Activated CD8-positive, alpha-beta T cell treated with anti-CD3 and anti-CD28 coated beads, Interleukin-2, amount 10 ng/mL, durations not matched to agents 7 days and 5 days (primary cell): Measurements from ENCODE around the gene MYBPC1. TPM values are rescaled to one million over a fixed set of nuclear protein-coding genes. Genes with fewer than 3 reads are reported as not detected.
"Not testable (repeated sequence)": the region's sequence is repeated elsewhere in the genome, so short reads cannot be mapped to it uniquely, and the experiment has no call there.

ENCODE experiments used
- ATAC-seq: fragments of 150-1000 bp; cut with Tn5 transposase; one replicate; pipeline ENCODE4 v1.10.0; 2021; ENCODE audit warnings: moderate library complexity
- CTCF ChIA-PET: fragments of 350-600 bp; sonication (Branson Sonifier 250); formaldehyde crosslinking; loops from one replicate; lab custom pipeline; 2021; ENCODE audit warnings: antibody characterized with exemption; lab: Charles Lee
- POLR2A ChIA-PET: fragments of 350-600 bp; sonication (Branson Sonifier 250); formaldehyde crosslinking; loops from one replicate; lab custom pipeline; 2021; ENCODE audit warnings: antibody characterized with exemption; lab: Charles Lee
- DNase-seq: peaks from one replicate; pipeline ENCODE4 v3.0.0-alpha.2; 2020
- H3K27ac Mint-ChIP-seq: one replicate; pipeline ENCODE4 v1.8.0; 2021; ENCODE audit warnings: mild to moderate bottlenecking, mixed read lengths
- H3K27me3 Mint-ChIP-seq: one replicate; pipeline ENCODE4 v1.8.0; 2021; ENCODE audit warnings: low read depth, mixed read lengths
- H3K36me3 Mint-ChIP-seq: one replicate; pipeline ENCODE4 v1.8.0; 2021; ENCODE audit warnings: low read depth, mixed read lengths
- H3K4me1 Mint-ChIP-seq: one replicate; pipeline ENCODE4 v1.8.0; 2021; ENCODE audit warnings: low read depth, mixed read lengths
- H3K4me3 Mint-ChIP-seq: one replicate; pipeline ENCODE4 v1.8.0; 2021; ENCODE audit warnings: mild to moderate bottlenecking, mixed read lengths
- H3K9me3 Mint-ChIP-seq: one replicate; pipeline ENCODE4 v1.8.0; 2022; ENCODE audit warnings: mixed read lengths; ENCODE audit not compliant: insufficient read depth
- total RNA-seq, 2 experiments: library from RNA; stranded (reverse); gene quantifications; one replicate each; pipeline ENCODE4 v1.2.3, GENCODE V29; 2021

MYBPC1 gene
- total RNA-seq, 2 experiments from 2014 or later, result not detected

GRCh38 chr12:101664992-101665391 lies 70.2 kb downstream of the MYBPC1 start:
- Mint-ChIP-seq H3K36me3 (no peaks in the 10 kb centered on the region), H3K27me3 (peaks cover 9% of the 10 kb centered on the region), H3K4me3 (no peak overlapping the region), H3K27ac (no peak overlapping the region), H3K9me3 (no peaks in the 10 kb centered on the region), H3K4me1 (peaks cover 1% of the 10 kb centered on the region)
- CTCF ChIA-PET, result interaction anchor here (1.2 kb wide), 1 partner anchor 107 kb away, joined by 4 read pairs; no protein-coding TSS in a partner anchor
- POLR2A ChIA-PET, result no interaction called here
- DNase-seq (no peak), ATAC-seq (no peak)

GRCh38 chr12:101666052-101666728 lies 71.4 kb downstream of the MYBPC1 start:
- peaks cover 12% of the 10 kb centered on the region for H3K4me1 Mint-ChIP-seq
- H3K27me3 Mint-ChIP-seq, result peaks cover 9% of the 10 kb centered on the region
- H3K36me3 Mint-ChIP-seq, result no peaks in the 10 kb centered on the region
- no peak overlapping the region for H3K4me3 Mint-ChIP-seq
- no peak for ATAC-seq
- no peak overlapping the region for H3K27ac Mint-ChIP-seq
- DNase-seq, result no peak
- CTCF ChIA-PET, result interaction anchor here (1.6 to 1.9 kb wide), 2 partner anchors 93 to 108 kb away, joined by 3 to 5 read pairs; no protein-coding TSS in a partner anchor
- no peaks in the 10 kb centered on the region for H3K9me3 Mint-ChIP-seq
- POLR2A ChIA-PET, result no interaction called here

DNA sequence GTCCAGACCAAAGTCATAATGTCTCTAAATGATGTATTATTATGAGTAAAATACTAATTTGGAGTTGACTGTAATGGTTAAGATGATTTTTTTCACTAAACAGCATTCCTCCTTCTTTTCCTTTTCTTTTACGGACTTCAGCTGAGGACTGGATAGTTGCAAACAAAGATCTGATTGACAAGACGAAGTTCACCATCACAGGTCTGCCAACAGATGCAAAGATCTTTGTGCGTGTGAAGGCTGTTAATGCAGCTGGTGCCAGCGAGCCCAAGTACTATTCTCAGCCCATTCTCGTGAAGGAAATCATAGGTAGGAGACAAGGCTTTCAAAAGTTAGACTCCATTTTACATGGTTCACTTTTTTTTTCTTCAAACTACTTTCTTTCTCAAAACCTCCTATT lies 72.8 kb downstream of the MYBPC1 start:
- no peak for ATAC-seq
- ChIA-PET CTCF (interaction anchor here (1.0 to 1.9 kb wide), 3 partner anchors 91 to 106 kb away, joined by 3 to 5 read pairs (median 3); no protein-coding TSS in a partner anchor), POLR2A (no interaction called here)
- Mint-ChIP-seq H3K36me3 (no peaks in the 10 kb centered on the region), H3K9me3 (no peaks in the 10 kb centered on the region), H3K4me3 (no peak overlapping the region), H3K27ac (no peak overlapping the region), H3K4me1 (peaks cover 25% of the 10 kb centered on the region), H3K27me3 (peaks cover 9% of the 10 kb centered on the region)
- no peak for DNase-seq

DNA sequence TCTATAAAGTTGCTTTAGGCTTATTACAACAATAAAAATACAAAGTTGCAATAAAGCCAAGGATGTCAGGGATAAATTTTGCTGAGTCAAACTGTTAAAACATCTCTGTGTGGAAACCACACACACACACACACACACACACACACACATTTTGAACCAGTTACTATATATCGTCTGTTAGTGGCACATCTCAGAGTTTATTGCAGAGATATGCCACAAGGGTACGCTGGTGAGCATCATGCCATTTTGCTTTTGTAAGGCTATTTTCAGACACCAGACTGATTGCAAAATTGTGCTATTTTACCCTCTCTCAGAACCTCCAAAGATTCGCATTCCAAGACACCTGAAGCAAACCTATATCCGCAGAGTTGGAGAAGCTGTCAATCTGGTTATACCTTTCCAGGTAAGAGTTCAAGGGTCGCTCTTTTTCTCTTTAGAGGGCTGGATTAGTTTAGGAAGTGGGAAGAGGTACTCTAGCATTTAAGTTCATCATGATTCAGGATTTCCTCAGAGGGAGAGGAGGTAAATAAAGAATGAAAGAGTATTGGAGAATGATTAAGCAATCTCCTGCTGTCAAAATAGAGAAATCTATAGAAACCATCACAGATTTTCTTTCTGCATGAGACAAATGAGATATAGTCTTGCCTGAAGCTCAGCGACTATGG lies 75.4 kb downstream of the MYBPC1 start:
- Mint-ChIP-seq H3K27ac (no peak overlapping the region), H3K27me3 (peaks cover 5% of the 10 kb centered on the region), H3K4me3 (no peak overlapping the region), H3K36me3 (no peaks in the 10 kb centered on the region), H3K9me3 (no peaks in the 10 kb centered on the region), H3K4me1 (peaks cover 25% of the 10 kb centered on the region)
- peak; percentile 68 for DNase-seq
- ChIA-PET CTCF (interaction anchor here (0.7 to 2.4 kb wide), 8 partner anchors 12 to 170 kb away, joined by 3 to 7 read pairs (median 3); no protein-coding TSS in a partner anchor), POLR2A (interaction anchor here (0.6 kb wide), 1 partner anchor 91 kb away, joined by 3 read pairs; no protein-coding TSS in a partner anchor)
- ATAC-seq, result peak; percentile 60

DNA sequence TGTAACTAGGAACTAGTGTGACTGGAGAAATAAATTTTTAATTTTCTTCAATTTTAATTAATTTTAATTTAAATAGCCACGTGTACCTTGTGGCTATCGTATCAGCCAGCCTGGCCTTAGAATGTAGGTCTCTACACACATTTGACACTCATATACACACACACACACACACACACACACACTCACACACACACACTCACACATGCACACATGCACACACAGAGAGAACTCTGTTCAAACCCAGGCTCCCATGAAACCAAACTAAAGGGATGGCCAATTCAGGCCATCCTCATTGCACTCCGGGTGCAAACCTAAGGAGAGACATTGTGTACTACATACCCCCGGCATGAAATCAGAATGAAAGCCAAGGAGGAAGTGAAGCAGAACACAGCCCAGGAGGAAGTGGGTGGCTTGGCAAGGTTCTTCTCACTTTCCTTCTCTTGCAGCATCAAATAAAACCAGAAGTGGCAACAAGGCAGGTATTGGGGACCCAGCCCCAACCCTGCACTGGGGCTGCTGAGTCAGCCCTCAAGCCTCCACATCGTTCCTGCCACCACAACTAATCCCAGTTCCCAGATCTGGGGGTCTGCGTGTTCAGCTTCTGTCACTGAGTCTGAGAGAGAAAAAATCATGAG lies 76.5 kb downstream of the MYBPC1 start:
- H3K9me3 Mint-ChIP-seq, result no peaks in the 10 kb centered on the region
- peak; percentile 83 for ATAC-seq

GRCh38 chr12:101671833-101672232 lies 77.1 kb downstream of the MYBPC1 start:
- ChIA-PET CTCF (interaction anchor here (0.7 to 2.4 kb wide), 3 partner anchors 10 to 168 kb away, joined by 3 to 7 read pairs (median 4); no protein-coding TSS in a partner anchor), POLR2A (interaction anchor here (0.7 kb wide), 1 partner anchor 85 kb away, joined by 3 read pairs; no protein-coding TSS in a partner anchor)
- peak overlapping the region; percentile 81 for H3K27ac Mint-ChIP-seq
- H3K27me3 Mint-ChIP-seq, result no peaks in the 10 kb centered on the region
- peak; percentile 12 for ATAC-seq
- DNase-seq, result no peak
- H3K36me3 Mint-ChIP-seq, result no peaks in the 10 kb centered on the region
- H3K4me1 Mint-ChIP-seq, result peaks cover 25% of the 10 kb centered on the region
- no peaks in the 10 kb centered on the region for H3K9me3 Mint-ChIP-seq
- H3K4me3 Mint-ChIP-seq, result peak overlapping the region; percentile 49

More for the DNA sequence above, 76.5 kb downstream of the MYBPC1 start:
- peak overlapping the region; percentile 81 for H3K27ac Mint-ChIP-seq
- no peaks in the 10 kb centered on the region for H3K36me3 Mint-ChIP-seq
- DNase-seq, result peak; percentile 63
- peaks cover 2% of the 10 kb centered on the region for H3K27me3 Mint-ChIP-seq
- peaks cover 25% of the 10 kb centered on the region for H3K4me1 Mint-ChIP-seq
- peak overlapping the region; percentile 49 for H3K4me3 Mint-ChIP-seq
- ChIA-PET CTCF (interaction anchor here (0.8 to 2.4 kb wide), 6 partner anchors 11 to 169 kb away, joined by 3 to 7 read pairs (median 3); no protein-coding TSS in a partner anchor), POLR2A (no interaction called here)

DNA sequence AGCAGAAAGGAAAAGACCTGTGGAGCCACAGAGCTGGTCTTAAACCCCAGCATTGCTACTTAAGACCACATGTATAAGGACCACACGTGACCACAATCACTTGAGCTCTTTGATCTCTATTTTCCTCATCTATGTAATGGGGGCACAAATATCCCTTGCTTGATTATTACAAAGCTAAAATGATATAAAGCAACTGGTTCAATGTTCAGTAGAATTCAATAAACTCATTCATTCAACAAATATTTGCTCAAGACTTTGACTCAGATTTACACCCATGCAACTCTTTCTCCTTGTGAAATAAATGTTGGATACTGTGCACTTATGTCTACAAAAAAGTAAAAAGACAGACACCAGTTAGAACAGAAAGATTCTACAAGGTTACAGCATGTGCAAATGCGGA lies 80.8 kb downstream of the MYBPC1 start:
- ChIA-PET POLR2A (no interaction called here), CTCF (no interaction called here)
- Mint-ChIP-seq H3K27ac (no peak overlapping the region), H3K36me3 (no peaks in the 10 kb centered on the region), H3K4me1 (peaks cover 23% of the 10 kb centered on the region), H3K27me3 (peaks cover 20% of the 10 kb centered on the region), H3K9me3 (no peaks in the 10 kb centered on the region), H3K4me3 (no peak overlapping the region)
- ATAC-seq, result no peak
- no peak for DNase-seq

GRCh38 chr12:101676497-101676896 lies 81.7 kb downstream of the MYBPC1 start:
- POLR2A ChIA-PET, H3K27ac Mint-ChIP-seq, CTCF ChIA-PET, H3K36me3 Mint-ChIP-seq, DNase-seq, H3K9me3 Mint-ChIP-seq, ATAC-seq, H3K4me3 Mint-ChIP-seq: not testable (repeated sequence)
- Mint-ChIP-seq H3K4me1 (peaks cover 15% of the 10 kb centered on the region), H3K27me3 (peaks cover 20% of the 10 kb centered on the region)

DNA sequence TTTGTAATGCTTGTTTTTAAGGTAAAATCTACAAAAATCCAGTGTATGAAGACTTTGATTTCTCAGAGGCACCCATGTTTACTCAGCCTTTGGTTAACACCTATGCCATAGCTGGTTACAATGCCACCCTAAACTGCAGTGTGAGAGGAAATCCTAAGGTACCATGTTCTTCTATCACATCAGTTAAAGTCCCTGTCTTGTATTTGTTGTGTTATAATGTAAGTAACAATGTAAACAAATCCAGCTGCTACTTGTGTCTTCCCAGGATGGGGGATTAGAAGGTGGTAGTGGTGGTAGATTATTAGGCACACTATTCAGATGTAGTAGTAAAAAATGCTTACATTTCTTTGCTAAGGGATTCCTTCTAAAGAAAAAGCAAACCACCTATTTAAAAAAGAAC lies 83.3 kb downstream of the MYBPC1 start:
- no peak overlapping the region for H3K27ac Mint-ChIP-seq
- peaks cover 23% of the 10 kb centered on the region for H3K27me3 Mint-ChIP-seq
- DNase-seq (no peak), ATAC-seq (no peak)
- no peaks in the 10 kb centered on the region for H3K9me3 Mint-ChIP-seq
- no peaks in the 10 kb centered on the region for H3K36me3 Mint-ChIP-seq
- POLR2A ChIA-PET, result no interaction called here
- H3K4me1 Mint-ChIP-seq, result peaks cover 5% of the 10 kb centered on the region
- CTCF ChIA-PET, result no interaction called here
- H3K4me3 Mint-ChIP-seq, result no peak overlapping the region

- H3K4me3 Mint-ChIP-seq, result no peak overlapping the region
- DNase-seq (no peak), ATAC-seq (no peak)
- POLR2A ChIA-PET, result no interaction called here
- no peaks in the 10 kb centered on the region for H3K9me3 Mint-ChIP-seq
- H3K27ac Mint-ChIP-seq, result no peak overlapping the region
- peaks cover 5% of the 10 kb centered on the region for H3K4me1 Mint-ChIP-seq
- CTCF ChIA-PET, result no interaction called here
- no peaks in the 10 kb centered on the region for H3K36me3 Mint-ChIP-seq
- peaks cover 29% of the 10 kb centered on the region for H3K27me3 Mint-ChIP-seq
Observed at GRCh38 chr12:101680240-101680639, 85.5 kb downstream of the MYBPC1 start.

DNA sequence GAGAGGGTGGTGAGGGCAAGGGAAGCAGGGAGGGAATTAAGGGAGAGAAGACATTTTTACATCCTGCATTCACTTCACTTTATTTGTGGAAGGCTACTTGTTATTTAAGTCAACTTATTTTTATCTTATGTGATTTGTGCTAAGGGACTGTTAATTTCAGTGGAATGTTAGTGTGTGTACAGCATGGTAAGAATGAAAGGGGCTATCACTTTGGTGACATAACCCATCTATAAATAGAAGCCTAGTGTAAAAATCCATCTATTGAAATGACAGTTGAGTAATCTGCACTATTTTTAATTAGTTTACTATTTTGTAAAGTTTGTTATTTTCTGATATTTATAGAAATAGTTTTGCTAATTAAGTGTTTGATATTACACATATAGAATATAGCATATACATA lies 85.9 kb downstream of the MYBPC1 start:
- Mint-ChIP-seq H3K27me3 (peaks cover 32% of the 10 kb centered on the region), H3K27ac (no peak overlapping the region), H3K36me3 (no peaks in the 10 kb centered on the region), H3K4me3 (no peak overlapping the region), H3K9me3 (no peaks in the 10 kb centered on the region), H3K4me1 (peaks cover 5% of the 10 kb centered on the region)
- DNase-seq, result no peak
- no peak for ATAC-seq
- POLR2A ChIA-PET, result no interaction called here
- CTCF ChIA-PET, result no interaction called here
